GM06990 (cell line): ENCODE results near the gene CD248.

Experiments
- DNase-seq: peaks from one replicate; pipeline ENCODE4 v3.0.0-alpha.2; 2011; ENCODE audit not compliant: insufficient read length; ENCODE audit errors: extremely low read depth
- H3K27me3 ChIP-seq: replicated peaks from 2 replicates; pipeline ENCODE4 v1.6.0; 2011; ENCODE audit warnings: low read length; ENCODE audit not compliant: control insufficient read depth, insufficient read depth
- H3K36me3 ChIP-seq: 2 replicates; pipeline ENCODE4 v1.5.1; 2011; ENCODE audit warnings: low read length; ENCODE audit not compliant: control insufficient read depth, insufficient read depth
- H3K4me3 ChIP-seq: replicated peaks from 2 replicates; pipeline ENCODE4 v1.5.1; 2011; ENCODE audit warnings: low read depth, mild to moderate bottlenecking, control low read depth, low read length
- TF ChIP-seq, protein P1 (sequence below): IDR thresholded peaks from 2 replicates; pipeline ENCODE4 v1.5.1; 2011; ENCODE audit warnings: low read length, control low read depth, mild to moderate bottlenecking, inconsistent platforms; ENCODE audit not compliant: insufficient read depth, poor library complexity, severe bottlenecking

The CD248 gene

DNA sequence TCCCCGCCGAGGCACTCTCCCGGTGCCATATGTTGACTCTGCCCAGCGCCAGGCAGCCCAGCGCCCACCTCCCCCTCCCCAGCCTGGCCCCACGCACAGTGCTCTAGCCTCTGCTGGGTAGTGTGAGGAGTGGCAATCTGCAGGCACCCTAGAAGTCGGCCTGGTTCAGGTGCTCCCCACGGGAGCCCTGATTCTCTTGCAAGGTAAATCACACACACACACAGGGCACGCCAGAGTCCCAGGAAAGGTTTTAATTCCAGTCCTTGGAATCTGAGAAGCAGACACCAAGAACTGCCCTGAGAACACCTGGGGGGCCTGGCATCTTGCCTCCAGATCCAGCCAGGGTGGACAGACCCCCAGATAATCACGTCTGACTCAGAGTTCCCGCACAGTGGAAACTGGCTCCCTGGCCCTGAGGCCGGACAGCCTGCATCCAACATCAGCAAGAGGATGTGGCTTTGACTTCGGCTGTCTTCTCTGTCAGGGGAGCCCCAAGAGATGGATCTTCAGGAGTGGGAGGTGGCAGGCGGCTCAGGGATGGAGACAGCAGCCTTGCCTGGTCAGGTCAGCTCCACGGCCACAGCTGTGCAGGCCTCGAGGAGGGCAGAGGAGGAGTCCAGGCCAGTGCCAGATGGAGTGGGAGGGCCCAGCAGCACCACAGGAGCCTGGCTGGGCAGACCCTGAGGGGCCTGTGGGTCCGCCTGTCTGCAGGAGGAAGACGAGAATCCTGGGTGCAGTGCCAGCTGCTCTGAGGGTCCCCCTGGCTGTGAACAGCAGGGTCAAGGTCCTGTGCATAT, 20.5 kb upstream of the CD248 start:
- no peak for DNase-seq
- TF ChIP-seq, protein P1, sequence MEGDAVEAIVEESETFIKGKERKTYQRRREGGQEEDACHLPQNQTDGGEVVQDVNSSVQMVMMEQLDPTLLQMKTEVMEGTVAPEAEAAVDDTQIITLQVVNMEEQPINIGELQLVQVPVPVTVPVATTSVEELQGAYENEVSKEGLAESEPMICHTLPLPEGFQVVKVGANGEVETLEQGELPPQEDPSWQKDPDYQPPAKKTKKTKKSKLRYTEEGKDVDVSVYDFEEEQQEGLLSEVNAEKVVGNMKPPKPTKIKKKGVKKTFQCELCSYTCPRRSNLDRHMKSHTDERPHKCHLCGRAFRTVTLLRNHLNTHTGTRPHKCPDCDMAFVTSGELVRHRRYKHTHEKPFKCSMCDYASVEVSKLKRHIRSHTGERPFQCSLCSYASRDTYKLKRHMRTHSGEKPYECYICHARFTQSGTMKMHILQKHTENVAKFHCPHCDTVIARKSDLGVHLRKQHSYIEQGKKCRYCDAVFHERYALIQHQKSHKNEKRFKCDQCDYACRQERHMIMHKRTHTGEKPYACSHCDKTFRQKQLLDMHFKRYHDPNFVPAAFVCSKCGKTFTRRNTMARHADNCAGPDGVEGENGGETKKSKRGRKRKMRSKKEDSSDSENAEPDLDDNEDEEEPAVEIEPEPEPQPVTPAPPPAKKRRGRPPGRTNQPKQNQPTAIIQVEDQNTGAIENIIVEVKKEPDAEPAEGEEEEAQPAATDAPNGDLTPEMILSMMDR: no peak
- Histone ChIP-seq H3K27me3 (no peaks in the 10 kb centered on the region), H3K36me3 (peaks cover 35% of the 10 kb centered on the region), H3K4me3 (no peak overlapping the region)

- Histone ChIP-seq H3K27me3 (no peaks in the 10 kb centered on the region), H3K36me3 (peaks cover 27% of the 10 kb centered on the region), H3K4me3 (no peak within 1 kb of the TSS)
- TF ChIP-seq, protein P1: peak; percentile 24
- peak; percentile 78 for DNase-seq
Observed at GRCh38 chr11:66336234-66337102, 19.6 kb upstream of the CD248 start, which contains the start of gene RIN1. Gene RIN1, minus strand, starts transcription at chr11:66336434. Its CDS starts 32 bp downstream, at chr11:66336402.

DNA sequence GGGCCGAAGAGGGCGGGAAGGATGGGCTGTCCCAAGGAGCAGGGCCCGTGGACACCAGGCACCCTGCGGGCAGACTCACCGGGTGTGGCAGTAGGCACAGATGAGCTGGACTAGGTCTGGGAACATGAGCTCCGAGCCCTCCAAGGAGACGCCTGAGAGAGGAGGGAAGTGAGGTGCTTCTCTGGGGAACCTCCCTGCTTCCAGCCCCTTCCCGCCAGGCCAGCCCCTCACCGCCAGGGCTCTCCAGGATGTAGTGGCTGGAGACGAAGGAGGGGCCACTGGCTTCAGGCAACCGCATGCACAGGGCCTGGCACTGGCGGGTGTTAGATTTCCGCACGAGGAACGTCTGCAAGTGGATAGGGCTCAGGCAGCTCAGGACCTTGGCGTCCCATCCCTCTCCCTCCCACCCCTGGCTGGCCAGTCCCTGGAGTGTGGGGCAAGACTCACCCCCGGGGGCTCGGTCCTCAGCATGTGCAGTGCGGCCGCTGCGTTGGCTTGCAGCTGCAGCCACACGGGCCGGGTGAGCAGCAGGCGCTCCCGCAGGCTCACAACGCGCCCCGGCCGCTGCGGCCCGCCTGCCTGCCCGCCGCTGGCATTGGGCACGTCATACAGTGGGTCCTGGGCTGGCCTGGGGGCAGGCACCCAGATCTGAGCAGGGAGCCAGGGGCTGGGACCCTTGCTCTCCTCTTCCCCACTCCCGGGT, 18.8 kb upstream of the CD248 start:
- Histone ChIP-seq H3K4me3 (no peak overlapping the region), H3K36me3 (peaks cover 23% of the 10 kb centered on the region), H3K27me3 (no peaks in the 10 kb centered on the region)
- no peak for DNase-seq
- TF ChIP-seq, protein P1: no peak

DNA sequence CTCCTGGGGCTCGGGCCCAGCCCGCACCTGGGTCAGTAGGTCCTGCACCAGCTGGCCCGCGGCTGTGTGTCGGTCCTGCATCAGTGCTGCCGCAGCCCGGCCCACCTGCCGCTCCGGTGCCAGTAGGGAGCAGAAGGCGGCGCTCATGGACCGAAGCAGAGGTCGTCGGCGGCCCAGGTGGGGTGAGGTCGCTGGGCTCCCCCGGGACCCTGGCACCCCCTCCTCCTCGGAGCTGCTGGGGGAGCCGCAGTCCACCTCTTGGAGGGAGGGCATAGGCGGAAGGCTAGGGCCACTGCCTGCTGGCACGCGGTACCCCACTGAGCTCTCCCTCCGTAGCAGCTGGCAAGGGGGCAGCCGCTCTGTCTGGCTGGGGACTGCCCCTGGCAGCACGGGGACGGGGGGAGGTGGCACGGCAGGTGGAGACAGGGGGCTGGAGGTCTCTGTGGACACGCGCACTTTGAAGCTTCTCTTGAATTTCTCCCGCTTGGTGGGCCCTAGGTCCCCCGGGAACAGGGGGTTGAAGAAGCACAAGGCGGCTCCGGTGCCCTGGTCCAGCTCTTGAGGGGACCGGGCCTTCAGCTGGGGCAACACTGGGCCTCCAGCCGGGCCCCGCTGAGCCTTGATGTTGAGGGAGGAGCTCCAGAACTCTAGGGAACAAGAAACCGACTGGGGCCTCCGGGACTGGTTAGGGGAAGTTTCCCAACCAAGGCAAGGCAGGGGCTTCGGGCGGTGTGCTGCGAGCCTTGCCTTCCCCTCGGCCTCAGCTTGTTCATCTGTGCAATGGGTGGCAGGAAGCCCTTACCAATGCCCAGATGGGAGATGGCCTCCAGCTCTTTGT, 18.0 kb upstream of the CD248 start:
- TF ChIP-seq, protein P1: no peak
- no peak for DNase-seq
- Histone ChIP-seq H3K36me3 (peaks cover 21% of the 10 kb centered on the region), H3K27me3 (no peaks in the 10 kb centered on the region), H3K4me3 (no peak overlapping the region)
